Panc1 (cell line): ENCODE results near the gene GRIN3B. TPM values are rescaled to one million over a fixed set of nuclear protein-coding genes. Genes with fewer than 3 reads are reported as not detected.

Experiments
- ATAC-seq: fragments of 200-7000 bp; cut with Tn5 transposase; 2 replicates; pipeline ENCODE4 v1.9.1; 2020; ENCODE audit warnings: mild to moderate bottlenecking, moderate library complexity
- BruUV-seq: library from RNA; stranded (reverse); fragments of 400-500 nt; replicated peaks from 2 replicates; lab custom pipeline; 2021; lab: Mats Ljungman, UMichigan
- CTCF ChIA-PET: fragments of 300-600 bp; sonication (Branson Sonifier 250); formaldehyde crosslinking; loops from one replicate; lab custom pipeline; 2022; ENCODE audit warnings: antibody characterized with exemption; lab: Charles Lee
- POLR2A ChIA-PET: fragments of 300-600 bp; sonication (Branson Sonifier 250); formaldehyde crosslinking; loops from one replicate; lab custom pipeline; 2022; ENCODE audit warnings: antibody characterized with exemption; lab: Charles Lee
- DNase-seq: peaks from one replicate; pipeline ENCODE4 v3.0.0-alpha.2; 2010; ENCODE audit warnings: low read depth, low spot score
- H3K27ac ChIP-seq: 2 replicates; pipeline ENCODE4 v1.5.1; 2011; ENCODE audit warnings: mild to moderate bottlenecking, low read length, inconsistent platforms
- H3K27me3 ChIP-seq: fragments of 200-500 bp; sonication (Bioruptor generic); 2 replicates; pipeline ENCODE4 v1.6.0; 2014; ENCODE audit warnings: low read length, inconsistent platforms; ENCODE audit not compliant: control insufficient read depth, insufficient read depth
- H3K36me3 ChIP-seq: fragments of 200-500 bp; sonication (Bioruptor generic); 2 replicates; pipeline ENCODE4 v1.5.1; 2014; ENCODE audit warnings: inconsistent platforms, mild to moderate bottlenecking, low read length, moderate library complexity; ENCODE audit not compliant: control insufficient read depth, insufficient read depth
- H3K4me1 ChIP-seq: 2 replicates; pipeline ENCODE4 v1.5.1; 2011; ENCODE audit warnings: inconsistent platforms, mild to moderate bottlenecking, low read length, moderate library complexity; ENCODE audit not compliant: control insufficient read depth, insufficient read depth
- H3K4me3 ChIP-seq, 2 experiments: 2 replicates each; pipeline ENCODE4 v1.5.1; 2011 to 2012; ENCODE audit warnings: low read depth in 2 of 2, low read length in 2 of 2, mild to moderate bottlenecking in 2 of 2, inconsistent platforms in 1 of 2, moderate library complexity in 1 of 2
- H3K9me3 ChIP-seq: fragments of 200-500 bp; sonication (Bioruptor generic); 2 replicates; pipeline ENCODE4 v1.5.1; 2014; ENCODE audit warnings: low read depth, mild to moderate bottlenecking, inconsistent platforms, low read length, moderate library complexity; ENCODE audit not compliant: control insufficient read depth, insufficient read depth
- POLR2AphosphoS5 ChIP-seq: IDR thresholded peaks from 2 replicates; pipeline ENCODE4 v1.6.1; 2012; ENCODE audit warnings: mild to moderate bottlenecking, low read depth, low read length, moderate library complexity
- SIN3A ChIP-seq: IDR thresholded peaks from 2 replicates; pipeline ENCODE4 v1.6.1; 2012; ENCODE audit warnings: low read depth, mild to moderate bottlenecking, low read length, moderate library complexity, borderline replicate concordance; ENCODE audit not compliant: insufficient read depth
- TCF7L2 ChIP-seq: IDR thresholded peaks from 2 replicates; pipeline ENCODE4 v1.6.1; 2011; ENCODE audit warnings: mild to moderate bottlenecking, low read depth, low read length, inconsistent platforms
- in situ Hi-C: cut with HindIII; loops from 2 replicates; pipeline ENCODE4 v1.10.0; 2016; ENCODE audit warnings: low sequenced_read_pairs, low pct_unique_long_range_greater_than_20kb
- intact Hi-C: fragments of 100-400 bp; cut with micrococcal nuclease; formaldehyde crosslinking; loops from one replicate; pipeline ENCODE4 v1.10.0; 2022; ENCODE audit not compliant: unreplicated experiment
- total RNA-seq: library from RNA; stranded (reverse); gene quantifications from one replicate; pipeline ENCODE4 v1.2.1, GENCODE V29; 2021; ENCODE audit not compliant: unreplicated experiment
- TF ChIP-seq, protein P1 (sequence below): fragments of 450-650 bp; IDR thresholded peaks from 2 replicates; pipeline ENCODE4 v1.5.1; 2017; ENCODE audit warnings: mild to moderate bottlenecking
- TF ChIP-seq, protein P2 (sequence below), 2 experiments: IDR thresholded peaks; 2 replicates each; pipeline ENCODE4 v1.6.1; 2011 to 2012; ENCODE audit warnings: low read depth in 2 of 2, control low read depth in 1 of 2, low read length in 1 of 2, mild to moderate bottlenecking in 1 of 2, moderate library complexity in 1 of 2; ENCODE audit not compliant: insufficient read depth in 1 of 2

GRIN3B gene
- total RNA-seq, 1 experiment from 2014 or later = 4.6 TPM

DNA sequence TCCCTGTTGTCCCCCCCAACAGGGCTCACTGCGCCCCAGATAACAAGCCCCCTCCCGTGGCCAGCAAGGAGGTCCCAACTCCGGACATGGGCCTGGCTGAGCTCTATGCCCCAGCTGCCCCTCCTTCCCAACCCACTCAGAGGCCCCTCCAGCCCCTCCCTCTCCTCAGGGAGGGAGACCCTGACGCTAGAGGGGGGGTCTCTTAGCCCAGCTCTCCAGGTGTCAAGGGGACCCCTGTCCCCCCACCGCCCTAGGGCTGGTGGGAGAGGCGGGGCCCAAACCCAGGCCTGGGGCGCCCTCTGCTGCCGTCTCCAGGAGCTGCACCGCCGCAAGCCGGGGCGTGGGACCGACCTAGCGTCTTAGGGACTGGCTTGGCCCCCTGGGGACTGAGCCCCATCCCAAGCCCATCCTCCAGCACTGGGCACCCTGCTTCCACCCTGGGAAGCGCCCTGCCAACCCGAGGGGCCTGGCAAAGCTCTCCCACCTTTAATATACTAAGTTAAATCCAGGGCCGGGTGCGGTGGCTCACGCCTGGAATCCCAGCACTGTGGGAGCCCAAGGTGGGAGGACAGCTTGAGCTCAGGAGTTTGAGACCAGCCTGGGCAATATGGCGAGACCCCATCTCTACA is 1.4 kb downstream of the GRIN3B start:
- in situ Hi-C loops (no loop called here), intact Hi-C loops (no loop called here)
- H3K9me3 ChIP-seq = no peaks in the 10 kb centered on the region
- no peaks in the 10 kb centered on the region for H3K27me3 ChIP-seq
- POLR2A ChIA-PET = no interaction called here
- DNase-seq (no peak), ATAC-seq (peak; percentile 70)
- TF ChIP-seq SIN3A (no peak), POLR2AphosphoS5 (no peak), TCF7L2 (no peak)
- TF ChIP-seq, protein P1, sequence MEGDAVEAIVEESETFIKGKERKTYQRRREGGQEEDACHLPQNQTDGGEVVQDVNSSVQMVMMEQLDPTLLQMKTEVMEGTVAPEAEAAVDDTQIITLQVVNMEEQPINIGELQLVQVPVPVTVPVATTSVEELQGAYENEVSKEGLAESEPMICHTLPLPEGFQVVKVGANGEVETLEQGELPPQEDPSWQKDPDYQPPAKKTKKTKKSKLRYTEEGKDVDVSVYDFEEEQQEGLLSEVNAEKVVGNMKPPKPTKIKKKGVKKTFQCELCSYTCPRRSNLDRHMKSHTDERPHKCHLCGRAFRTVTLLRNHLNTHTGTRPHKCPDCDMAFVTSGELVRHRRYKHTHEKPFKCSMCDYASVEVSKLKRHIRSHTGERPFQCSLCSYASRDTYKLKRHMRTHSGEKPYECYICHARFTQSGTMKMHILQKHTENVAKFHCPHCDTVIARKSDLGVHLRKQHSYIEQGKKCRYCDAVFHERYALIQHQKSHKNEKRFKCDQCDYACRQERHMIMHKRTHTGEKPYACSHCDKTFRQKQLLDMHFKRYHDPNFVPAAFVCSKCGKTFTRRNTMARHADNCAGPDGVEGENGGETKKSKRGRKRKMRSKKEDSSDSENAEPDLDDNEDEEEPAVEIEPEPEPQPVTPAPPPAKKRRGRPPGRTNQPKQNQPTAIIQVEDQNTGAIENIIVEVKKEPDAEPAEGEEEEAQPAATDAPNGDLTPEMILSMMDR = peak; percentile 94
- TF ChIP-seq, protein P2, sequence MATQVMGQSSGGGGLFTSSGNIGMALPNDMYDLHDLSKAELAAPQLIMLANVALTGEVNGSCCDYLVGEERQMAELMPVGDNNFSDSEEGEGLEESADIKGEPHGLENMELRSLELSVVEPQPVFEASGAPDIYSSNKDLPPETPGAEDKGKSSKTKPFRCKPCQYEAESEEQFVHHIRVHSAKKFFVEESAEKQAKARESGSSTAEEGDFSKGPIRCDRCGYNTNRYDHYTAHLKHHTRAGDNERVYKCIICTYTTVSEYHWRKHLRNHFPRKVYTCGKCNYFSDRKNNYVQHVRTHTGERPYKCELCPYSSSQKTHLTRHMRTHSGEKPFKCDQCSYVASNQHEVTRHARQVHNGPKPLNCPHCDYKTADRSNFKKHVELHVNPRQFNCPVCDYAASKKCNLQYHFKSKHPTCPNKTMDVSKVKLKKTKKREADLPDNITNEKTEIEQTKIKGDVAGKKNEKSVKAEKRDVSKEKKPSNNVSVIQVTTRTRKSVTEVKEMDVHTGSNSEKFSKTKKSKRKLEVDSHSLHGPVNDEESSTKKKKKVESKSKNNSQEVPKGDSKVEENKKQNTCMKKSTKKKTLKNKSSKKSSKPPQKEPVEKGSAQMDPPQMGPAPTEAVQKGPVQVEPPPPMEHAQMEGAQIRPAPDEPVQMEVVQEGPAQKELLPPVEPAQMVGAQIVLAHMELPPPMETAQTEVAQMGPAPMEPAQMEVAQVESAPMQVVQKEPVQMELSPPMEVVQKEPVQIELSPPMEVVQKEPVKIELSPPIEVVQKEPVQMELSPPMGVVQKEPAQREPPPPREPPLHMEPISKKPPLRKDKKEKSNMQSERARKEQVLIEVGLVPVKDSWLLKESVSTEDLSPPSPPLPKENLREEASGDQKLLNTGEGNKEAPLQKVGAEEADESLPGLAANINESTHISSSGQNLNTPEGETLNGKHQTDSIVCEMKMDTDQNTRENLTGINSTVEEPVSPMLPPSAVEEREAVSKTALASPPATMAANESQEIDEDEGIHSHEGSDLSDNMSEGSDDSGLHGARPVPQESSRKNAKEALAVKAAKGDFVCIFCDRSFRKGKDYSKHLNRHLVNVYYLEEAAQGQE (IDR thresholded peaks at IDR 0.05; ENCODE audit: insufficient read depth in 1 of 2, low read depth in 2 of 2, low read length in 1 of 2) = no peak
- BruUV-seq = no TSS peak
- no peaks in the 10 kb centered on the region; the same call in 1 of the 2 replicates for H3K4me1 ChIP-seq
- CTCF ChIA-PET = interaction anchor here (0.5 to 0.7 kb wide), 2 partner anchors 36 to 177 kb away, joined by 3 read pairs; no protein-coding TSS in a partner anchor
- peak overlapping the region in 1 of 2 experiments; percentile 41; a peak in 3 of 4 replicates for H3K4me3 ChIP-seq
- no peaks in the 10 kb centered on the region for H3K36me3 ChIP-seq
- H3K27ac ChIP-seq = no peak overlapping the region

DNA sequence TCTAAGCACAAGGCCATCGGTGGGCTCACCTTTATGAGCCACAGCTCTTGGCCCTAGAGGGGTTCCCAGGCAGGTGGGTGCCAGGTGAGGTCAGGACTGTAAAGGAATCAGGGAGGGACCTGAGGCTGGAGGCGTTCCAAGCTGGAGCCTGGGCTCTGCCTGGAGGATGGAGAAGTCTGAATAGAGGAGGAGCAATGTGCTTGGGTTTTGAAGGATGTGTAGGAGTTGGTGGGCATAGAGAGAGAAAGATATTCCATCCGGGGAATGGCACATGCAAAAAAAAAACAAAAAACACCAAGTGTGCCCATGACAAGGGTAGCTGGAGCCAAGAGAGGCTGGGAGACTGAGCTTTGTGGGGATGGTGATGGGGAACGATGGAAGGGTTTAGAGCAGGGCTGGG is 2.4 kb downstream of the GRIN3B start:
- CTCF ChIA-PET = no interaction called here
- Histone ChIP-seq H3K36me3 (no peaks in the 10 kb centered on the region), H3K4me3 (no peak overlapping the region), H3K9me3 (no peaks in the 10 kb centered on the region), H3K4me1 (no peaks in the 10 kb centered on the region; the same call in 1 of the 2 replicates), H3K27ac (no peak overlapping the region), H3K27me3 (no peaks in the 10 kb centered on the region)
- in situ Hi-C loops (no loop called here), intact Hi-C loops (no loop called here)
- TF ChIP-seq TCF7L2 (no peak), SIN3A (no peak), POLR2AphosphoS5 (no peak)
- TF ChIP-seq, protein P1 = no peak
- TF ChIP-seq, protein P2 (IDR thresholded peaks at IDR 0.05; ENCODE audit: insufficient read depth in 1 of 2, low read depth in 2 of 2, low read length in 1 of 2) = no peak
- ATAC-seq (no peak), DNase-seq (no peak)
- POLR2A ChIA-PET = no interaction called here
- BruUV-seq = no TSS peak
